MM.1S (cell line): ENCODE measurements around the gene ATP1A4.

ENCODE experiments used
- CTCF ChIP-seq: fragments of 300-600 bp; sonication (generic); IDR thresholded peaks from 2 replicates; pipeline ENCODE4 v1.5.1; 2016; ENCODE audit warnings: antibody characterized with exemption, low read length, mixed read lengths
- EZH2 ChIP-seq: fragments of 300-600 bp; sonication (generic); optimal IDR thresholded peaks from 2 replicates; pipeline ENCODE3; 2017; ENCODE audit warnings: low read depth, mild to moderate bottlenecking, antibody characterized with exemption, low read length, mixed read lengths

GRCh38 chr1:160109686-160110085 is 41.7 kb upstream of the ATP1A4 start:
- TF ChIP-seq CTCF (no peak), EZH2 (no peak)
